ENCODE measurements around the gene RAD17.
A peak's percentile ranks its signal among the peaks of the same experiment; 100 is the strongest.

GRCh38 chr5:69331528-69332445 lies 37.8 kb upstream of the RAD17 start:
- TF ChIP-seq GABPA (IDR thresholded peaks at IDR 0.05 in 1 of 2, conservative IDR thresholded peaks at IDR 0.05 in 1 of 2) (no peak), CTCF (IDR thresholded peaks at IDR 0.05; ENCODE audit: low read depth, low read length, missing input control) (no peak), TAF1 (conservative IDR thresholded peaks at IDR 0.05) (peak; percentile 90)
